Measurements from ENCODE around the gene SBK3.

DNA sequence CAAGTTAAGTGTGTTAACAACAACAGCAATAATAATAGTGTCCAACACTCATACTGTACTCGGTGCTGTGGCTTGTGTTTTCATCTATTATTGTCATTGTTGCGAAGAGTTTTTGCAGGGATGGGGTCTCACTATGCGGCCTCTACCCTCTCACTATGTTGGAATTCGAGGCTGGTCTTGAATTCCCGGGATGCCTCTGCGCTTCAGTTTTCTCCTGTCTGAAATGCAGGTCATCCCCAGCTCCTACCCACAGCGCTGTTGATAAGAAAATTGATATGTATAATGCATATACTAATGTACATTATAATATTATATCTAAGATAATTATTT, 4.9 kb upstream of the SBK3 start:
- TF ChIP-seq, protein P1, sequence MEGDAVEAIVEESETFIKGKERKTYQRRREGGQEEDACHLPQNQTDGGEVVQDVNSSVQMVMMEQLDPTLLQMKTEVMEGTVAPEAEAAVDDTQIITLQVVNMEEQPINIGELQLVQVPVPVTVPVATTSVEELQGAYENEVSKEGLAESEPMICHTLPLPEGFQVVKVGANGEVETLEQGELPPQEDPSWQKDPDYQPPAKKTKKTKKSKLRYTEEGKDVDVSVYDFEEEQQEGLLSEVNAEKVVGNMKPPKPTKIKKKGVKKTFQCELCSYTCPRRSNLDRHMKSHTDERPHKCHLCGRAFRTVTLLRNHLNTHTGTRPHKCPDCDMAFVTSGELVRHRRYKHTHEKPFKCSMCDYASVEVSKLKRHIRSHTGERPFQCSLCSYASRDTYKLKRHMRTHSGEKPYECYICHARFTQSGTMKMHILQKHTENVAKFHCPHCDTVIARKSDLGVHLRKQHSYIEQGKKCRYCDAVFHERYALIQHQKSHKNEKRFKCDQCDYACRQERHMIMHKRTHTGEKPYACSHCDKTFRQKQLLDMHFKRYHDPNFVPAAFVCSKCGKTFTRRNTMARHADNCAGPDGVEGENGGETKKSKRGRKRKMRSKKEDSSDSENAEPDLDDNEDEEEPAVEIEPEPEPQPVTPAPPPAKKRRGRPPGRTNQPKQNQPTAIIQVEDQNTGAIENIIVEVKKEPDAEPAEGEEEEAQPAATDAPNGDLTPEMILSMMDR (IDR thresholded peaks at IDR 0.05) = no peak
- no peak for TF ChIP-seq EZH2 (IDR thresholded peaks at IDR 0.05; ENCODE audit: borderline replicate concordance, insufficient read depth, low read depth, low read length, poor library complexity, severe bottlenecking)

All from B cell (primary cell).